ENCODE results near the gene PODXL2. TPM values are rescaled to one million over a fixed set of nuclear protein-coding genes. Genes with fewer than 3 reads are reported as not detected.

Gene PODXL2
- total and polyA plus RNA-seq, 8 donors: 2.9 to 18.0 (median 14.5) TPM

GRCh38 chr3:127717357-127718244 lies 88.6 kb downstream of the PODXL2 start:
- Histone ChIP-seq H3K4me1 (peaks cover 20 to 45% of the 10 kb centered on the region in 2 donors), H3K27me3 (no peaks in the 10 kb centered on the region), H3K9me3 (no peaks in the 10 kb centered on the region), H3K4me3 (no peak overlapping the region), H3K36me3 (peaks cover 0 to 39% of the 10 kb centered on the region in 2 donors), H3K27ac (no peak overlapping the region)
- ATAC-seq: no peak
- no peak for DNase-seq
- intact Hi-C loops (cut with DNase I): no loop called here
- no peak for TF ChIP-seq CTCF (IDR thresholded peaks at IDR 0.05)

- Histone ChIP-seq H3K9me3 (no peaks in the 10 kb centered on the region), H3K27ac (no peak overlapping the region), H3K4me1 (peaks cover 26 to 45% of the 10 kb centered on the region in 2 donors), H3K36me3 (peaks cover 0 to 34% of the 10 kb centered on the region in 2 donors), H3K27me3 (no peaks in the 10 kb centered on the region), H3K4me3 (no peak overlapping the region)
- no peak for TF ChIP-seq CTCF (IDR thresholded peaks at IDR 0.05)
- no peak for ATAC-seq
- DNase-seq: no peak
- intact Hi-C loops (cut with DNase I): no loop called here
Observed at GRCh38 chr3:127718245-127718915, 89.4 kb downstream of the PODXL2 start.

GRCh38 chr3:127718916-127719290 lies 89.9 kb downstream of the PODXL2 start:
- no peaks in the 10 kb centered on the region for H3K9me3 ChIP-seq
- peaks cover 28 to 41% of the 10 kb centered on the region in 2 donors for H3K4me1 ChIP-seq
- peaks cover 0 to 34% of the 10 kb centered on the region in 2 donors for H3K36me3 ChIP-seq
- no peak overlapping the region for H3K27ac ChIP-seq
- H3K4me3 ChIP-seq: no peak overlapping the region
- intact Hi-C loops (cut with DNase I): no loop called here
- H3K27me3 ChIP-seq: no peaks in the 10 kb centered on the region
- ATAC-seq: no peak
- no peak for DNase-seq
- no peak for TF ChIP-seq CTCF (IDR thresholded peaks at IDR 0.05)

GRCh38 chr3:127719369-127719768 lies 90.4 kb downstream of the PODXL2 start:
- Histone ChIP-seq H3K36me3 (peaks cover 0 to 34% of the 10 kb centered on the region in 2 donors), H3K4me3 (no peak overlapping the region), H3K27ac (no peak overlapping the region), H3K27me3 (no peaks in the 10 kb centered on the region), H3K4me1 (peaks cover 26 to 38% of the 10 kb centered on the region in 2 donors), H3K9me3 (no peaks in the 10 kb centered on the region)
- TF ChIP-seq CTCF (IDR thresholded peaks at IDR 0.05): no peak
- intact Hi-C loops (cut with DNase I): no loop called here
- ATAC-seq (no peak), DNase-seq (no peak)

- DNase-seq: no peak
- ATAC-seq: no peak
- no peak overlapping the region for H3K4me3 ChIP-seq
Observed at GRCh38 chr3:127720161-127720823, 91.3 kb downstream of the PODXL2 start.

More at GRCh38 chr3:127720161-127720823, 91.3 kb downstream of the PODXL2 start:
- no peaks in the 10 kb centered on the region for H3K9me3 ChIP-seq
- no peaks in the 10 kb centered on the region for H3K27me3 ChIP-seq
- H3K27ac ChIP-seq: no peak overlapping the region
- TF ChIP-seq CTCF (IDR thresholded peaks at IDR 0.05): no peak
- H3K36me3 ChIP-seq: peaks cover 0 to 33% of the 10 kb centered on the region in 2 donors
- H3K4me1 ChIP-seq: peaks cover 23 to 28% of the 10 kb centered on the region in 2 donors
- intact Hi-C loops (cut with DNase I): no loop called here

Data from left lung (tissue), 10 donors.